ENCODE results near the gene MESD. TPM values are rescaled to one million over a fixed set of nuclear protein-coding genes. Genes with fewer than 3 reads are reported as not detected.

MESD gene
- total RNA-seq, 2 donors from 2014 or later = 31.7 to 35.8 TPM

DNA sequence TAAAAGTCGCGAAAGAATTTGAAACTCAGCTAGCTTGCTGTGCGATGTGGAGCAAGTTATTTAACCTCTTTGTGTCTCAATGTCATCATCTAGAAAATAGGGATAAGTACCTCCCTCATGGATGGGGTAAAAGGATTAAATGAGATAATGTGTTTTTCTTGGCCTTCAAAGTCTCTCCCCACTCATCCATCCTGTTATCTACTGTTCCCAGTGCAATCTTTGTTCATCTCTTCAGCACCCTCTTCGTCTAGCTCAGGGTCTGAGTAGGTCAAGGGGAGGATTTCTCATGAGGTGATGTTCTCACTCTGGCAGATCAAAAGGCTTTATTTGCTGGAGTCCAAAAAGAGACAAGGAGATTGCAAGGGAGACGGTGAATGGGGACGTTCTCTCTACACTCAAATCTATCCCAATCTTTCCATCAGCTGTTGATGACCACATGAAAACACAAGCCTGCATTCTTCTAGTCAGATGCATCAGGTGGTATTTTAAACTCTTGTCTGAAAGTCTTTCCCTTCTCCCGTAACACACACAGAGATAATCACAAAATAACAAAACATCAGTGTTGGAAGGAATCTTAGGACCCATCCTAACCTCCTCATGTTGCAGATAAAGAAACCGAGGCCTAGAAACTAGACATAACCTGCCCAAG lies 1.3 kb downstream of the MESD start:
- TF ChIP-seq, protein P1, sequence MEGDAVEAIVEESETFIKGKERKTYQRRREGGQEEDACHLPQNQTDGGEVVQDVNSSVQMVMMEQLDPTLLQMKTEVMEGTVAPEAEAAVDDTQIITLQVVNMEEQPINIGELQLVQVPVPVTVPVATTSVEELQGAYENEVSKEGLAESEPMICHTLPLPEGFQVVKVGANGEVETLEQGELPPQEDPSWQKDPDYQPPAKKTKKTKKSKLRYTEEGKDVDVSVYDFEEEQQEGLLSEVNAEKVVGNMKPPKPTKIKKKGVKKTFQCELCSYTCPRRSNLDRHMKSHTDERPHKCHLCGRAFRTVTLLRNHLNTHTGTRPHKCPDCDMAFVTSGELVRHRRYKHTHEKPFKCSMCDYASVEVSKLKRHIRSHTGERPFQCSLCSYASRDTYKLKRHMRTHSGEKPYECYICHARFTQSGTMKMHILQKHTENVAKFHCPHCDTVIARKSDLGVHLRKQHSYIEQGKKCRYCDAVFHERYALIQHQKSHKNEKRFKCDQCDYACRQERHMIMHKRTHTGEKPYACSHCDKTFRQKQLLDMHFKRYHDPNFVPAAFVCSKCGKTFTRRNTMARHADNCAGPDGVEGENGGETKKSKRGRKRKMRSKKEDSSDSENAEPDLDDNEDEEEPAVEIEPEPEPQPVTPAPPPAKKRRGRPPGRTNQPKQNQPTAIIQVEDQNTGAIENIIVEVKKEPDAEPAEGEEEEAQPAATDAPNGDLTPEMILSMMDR (conservative IDR thresholded peaks at IDR 0.05) = no peak
- no peaks in the 10 kb centered on the region for H3K36me3 Mint-ChIP-seq (ENCODE audit: low read depth)
- 59 to 68% methylated on average over 4 to 8 of the region's 8 CpGs for WGBS, 2 experiments (ENCODE audit: insufficient coverage in 1 of 2, insufficient read length in 1 of 2)
- Histone ChIP-seq H3K36me3 (ENCODE audit: control insufficient read depth, insufficient read depth, low read length) (peaks cover 5% of the 10 kb centered on the region), H3K9me3 (ENCODE audit: control insufficient read depth, low read length) (no peaks in the 10 kb centered on the region), H3K27ac (ENCODE audit: low read depth, low read length) (no peak overlapping the region), H3K4me1 (ENCODE audit: control insufficient read depth, insufficient read depth, low read length) (no peaks in the 10 kb centered on the region), H3K27me3 (ENCODE audit: control insufficient read depth, insufficient read depth, low read length, poor library complexity, severe bottlenecking) (no peaks in the 10 kb centered on the region), H3K9ac (ENCODE audit: extremely low read depth, low read length, poor library complexity, severe bottlenecking) (peak overlapping the region; percentile 68), H3K4me3 (ENCODE audit: low read length) (peak overlapping the region; percentile 98)
- peaks cover 27% of the 10 kb centered on the region for H3K4me1 Mint-ChIP-seq
- peak overlapping the region; percentile 88 for H3K4me3 Mint-ChIP-seq
- peak overlapping the region; percentile 10 for H3K27ac Mint-ChIP-seq
- H3K9me3 Mint-ChIP-seq = no peaks in the 10 kb centered on the region
- DNase-seq = no peak
- no peaks in the 10 kb centered on the region for H3K27me3 Mint-ChIP-seq (ENCODE audit: insufficient read depth)

DNA sequence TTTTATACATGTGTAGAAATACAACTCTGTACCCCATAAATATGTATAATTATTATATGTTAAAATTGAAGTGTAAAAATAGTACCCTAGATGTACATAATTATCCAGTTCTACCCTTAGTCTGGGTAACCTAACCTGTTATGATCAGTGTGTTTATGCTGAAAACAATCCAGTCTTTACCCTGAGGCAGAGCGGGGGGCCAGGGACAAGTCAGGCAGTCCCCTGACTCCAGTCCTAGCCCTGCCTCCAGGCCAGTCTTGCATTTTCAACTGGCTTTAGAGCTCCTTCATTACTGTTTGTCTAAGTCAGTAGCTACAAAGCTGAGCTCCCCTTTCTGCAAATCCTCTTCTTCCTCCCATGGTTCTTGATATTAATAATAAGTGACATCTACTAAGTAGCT lies 3.1 kb downstream of the MESD start:
- Histone ChIP-seq H3K4me1 (ENCODE audit: control insufficient read depth, insufficient read depth, low read length) (no peaks in the 10 kb centered on the region), H3K27me3 (ENCODE audit: control insufficient read depth, insufficient read depth, low read length, poor library complexity, severe bottlenecking) (no peaks in the 10 kb centered on the region), H3K4me3 (ENCODE audit: low read length) (peak overlapping the region; percentile 71), H3K36me3 (ENCODE audit: control insufficient read depth, insufficient read depth, low read length) (peaks cover 19% of the 10 kb centered on the region), H3K27ac (ENCODE audit: low read depth, low read length) (no peak overlapping the region), H3K9ac (ENCODE audit: extremely low read depth, low read length, poor library complexity, severe bottlenecking) (no peak overlapping the region), H3K9me3 (ENCODE audit: control insufficient read depth, low read length) (no peaks in the 10 kb centered on the region)
- H3K27me3 Mint-ChIP-seq (ENCODE audit: insufficient read depth) = no peaks in the 10 kb centered on the region
- peaks cover 27% of the 10 kb centered on the region for H3K4me1 Mint-ChIP-seq
- H3K36me3 Mint-ChIP-seq (ENCODE audit: low read depth) = peaks cover 9% of the 10 kb centered on the region
- H3K4me3 Mint-ChIP-seq = peak overlapping the region; percentile 26
- DNase-seq = no peak
- H3K9me3 Mint-ChIP-seq = no peaks in the 10 kb centered on the region
- peak overlapping the region; percentile 67 for H3K27ac Mint-ChIP-seq
- WGBS, 2 experiments (ENCODE audit: insufficient coverage in 1 of 2, insufficient read length in 1 of 2) = 87% methylated on average over 1 of the region's 1 CpG; no CpG with 5 or more reads in 1 of the 2 experiments
- TF ChIP-seq, protein P1 (conservative IDR thresholded peaks at IDR 0.05) = no peak

DNA sequence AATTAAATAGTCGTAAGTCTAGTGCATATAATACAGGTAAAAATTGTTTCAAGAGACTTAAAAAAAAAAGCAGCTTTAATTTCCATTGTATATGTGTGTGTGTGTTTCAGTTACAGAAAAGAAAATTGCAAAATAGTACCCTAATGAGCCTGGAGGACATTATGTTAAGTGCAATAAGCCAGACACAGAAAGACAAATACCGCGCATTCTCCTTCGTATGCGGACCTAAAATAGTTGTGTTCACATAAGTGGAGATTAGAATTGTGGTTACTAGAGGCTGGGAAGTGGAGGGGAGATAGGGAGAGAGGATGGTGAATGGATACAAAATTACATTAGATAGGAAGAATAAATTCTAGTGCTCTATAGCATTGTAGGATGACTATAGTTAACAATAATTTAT lies 3.6 kb downstream of the MESD start:
- Mint-ChIP-seq H3K27ac (no peak overlapping the region), H3K9me3 (no peaks in the 10 kb centered on the region)

More for the DNA sequence above, 3.6 kb downstream of the MESD start:
- H3K4me3 ChIP-seq (ENCODE audit: low read length) = peak overlapping the region; percentile 71
- no peak overlapping the region for H3K27ac ChIP-seq (ENCODE audit: low read depth, low read length)
- DNase-seq = no peak
- TF ChIP-seq, protein P1 (conservative IDR thresholded peaks at IDR 0.05) = no peak
- peaks cover 19% of the 10 kb centered on the region for H3K36me3 ChIP-seq (ENCODE audit: control insufficient read depth, insufficient read depth, low read length)
- H3K27me3 ChIP-seq (ENCODE audit: control insufficient read depth, insufficient read depth, low read length, poor library complexity, severe bottlenecking) = no peaks in the 10 kb centered on the region
- Mint-ChIP-seq H3K27me3 (ENCODE audit: insufficient read depth) (no peaks in the 10 kb centered on the region), H3K36me3 (ENCODE audit: low read depth) (peaks cover 9% of the 10 kb centered on the region), H3K4me1 (peaks cover 25% of the 10 kb centered on the region), H3K4me3 (no peak overlapping the region)
- H3K9ac ChIP-seq (ENCODE audit: extremely low read depth, low read length, poor library complexity, severe bottlenecking) = no peak overlapping the region
- no peaks in the 10 kb centered on the region for H3K4me1 ChIP-seq (ENCODE audit: control insufficient read depth, insufficient read depth, low read length)
- 94 to 97% methylated on average over 4 to 5 of the region's 5 CpGs for WGBS, 2 experiments (ENCODE audit: insufficient coverage in 1 of 2, insufficient read length in 1 of 2)
- H3K9me3 ChIP-seq (ENCODE audit: control insufficient read depth, low read length) = no peaks in the 10 kb centered on the region
